Sigmoid colon (tissue), 4 donors: ENCODE measurements around the gene IL1RN.

Source experiments
- CTCF ChIP-seq, 4 experiments: fragments of 450-650 bp in 3 of 4; fragments of 200-600 bp in 1 of 4; IDR thresholded peaks; one replicate each; pipeline ENCODE4 v1.5.1; 2016 to 2019; ENCODE audit warnings: antibody characterized with exemption in 4 of 4, mild to moderate bottlenecking in 3 of 4, moderate library complexity in 2 of 4
- POLR2A ChIP-seq, 2 donors: fragments of 450-650 bp; IDR thresholded peaks; one replicate each; pipeline ENCODE4 v1.6.1; 2016; ENCODE audit warnings: antibody characterized with exemption in 2 of 2, mild to moderate bottlenecking in 2 of 2, moderate library complexity in 2 of 2
- POLR2AphosphoS5 ChIP-seq, 4 donors: sonication (generic); formaldehyde crosslinking; IDR thresholded peaks; one replicate each; pipeline ENCODE4 v1.6.1; 2017; ENCODE audit warnings: antibody characterized with exemption in 4 of 4

DNA sequence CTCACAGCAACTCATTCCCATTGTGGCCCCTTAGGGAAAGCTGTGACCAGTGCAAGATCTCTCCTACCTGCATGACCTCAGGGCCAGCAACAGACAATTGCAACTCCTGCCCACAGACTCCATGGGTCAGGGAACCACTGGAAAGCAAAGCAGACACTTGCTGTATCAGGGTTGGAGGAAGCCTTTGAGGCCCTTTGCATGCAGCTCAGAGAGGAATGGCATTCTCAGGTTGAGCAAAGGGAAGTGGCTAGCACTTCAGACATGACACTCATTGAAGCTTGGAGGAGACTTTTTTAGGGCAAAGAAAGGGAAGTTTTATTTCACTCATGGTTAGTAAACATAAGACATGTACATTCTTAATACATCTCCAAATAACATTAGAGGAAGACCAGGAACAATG is 37.5 kb upstream of the IL1RN start:
- TF ChIP-seq CTCF (IDR thresholded peaks at IDR 0.05) (no peak), POLR2AphosphoS5 (IDR thresholded peaks at IDR 0.05) (no peak), POLR2A (IDR thresholded peaks at IDR 0.05) (no peak)
